GM21528 (cell line): ENCODE results near the gene HPCAL1.
"Not testable (repeated sequence)": the region's sequence is repeated elsewhere in the genome, so short reads cannot be mapped to it uniquely, and the experiment has no call there.

Experiments used
- ATAC-seq: cut with Tn5 transposase; IDR thresholded peaks from one replicate; pipeline ENCODE4 v1.9.1; 2021; ENCODE audit warnings: mild to moderate bottlenecking, moderate library complexity; ENCODE audit not compliant: unreplicated experiment, low FRiP score

Gene HPCAL1

DNA sequence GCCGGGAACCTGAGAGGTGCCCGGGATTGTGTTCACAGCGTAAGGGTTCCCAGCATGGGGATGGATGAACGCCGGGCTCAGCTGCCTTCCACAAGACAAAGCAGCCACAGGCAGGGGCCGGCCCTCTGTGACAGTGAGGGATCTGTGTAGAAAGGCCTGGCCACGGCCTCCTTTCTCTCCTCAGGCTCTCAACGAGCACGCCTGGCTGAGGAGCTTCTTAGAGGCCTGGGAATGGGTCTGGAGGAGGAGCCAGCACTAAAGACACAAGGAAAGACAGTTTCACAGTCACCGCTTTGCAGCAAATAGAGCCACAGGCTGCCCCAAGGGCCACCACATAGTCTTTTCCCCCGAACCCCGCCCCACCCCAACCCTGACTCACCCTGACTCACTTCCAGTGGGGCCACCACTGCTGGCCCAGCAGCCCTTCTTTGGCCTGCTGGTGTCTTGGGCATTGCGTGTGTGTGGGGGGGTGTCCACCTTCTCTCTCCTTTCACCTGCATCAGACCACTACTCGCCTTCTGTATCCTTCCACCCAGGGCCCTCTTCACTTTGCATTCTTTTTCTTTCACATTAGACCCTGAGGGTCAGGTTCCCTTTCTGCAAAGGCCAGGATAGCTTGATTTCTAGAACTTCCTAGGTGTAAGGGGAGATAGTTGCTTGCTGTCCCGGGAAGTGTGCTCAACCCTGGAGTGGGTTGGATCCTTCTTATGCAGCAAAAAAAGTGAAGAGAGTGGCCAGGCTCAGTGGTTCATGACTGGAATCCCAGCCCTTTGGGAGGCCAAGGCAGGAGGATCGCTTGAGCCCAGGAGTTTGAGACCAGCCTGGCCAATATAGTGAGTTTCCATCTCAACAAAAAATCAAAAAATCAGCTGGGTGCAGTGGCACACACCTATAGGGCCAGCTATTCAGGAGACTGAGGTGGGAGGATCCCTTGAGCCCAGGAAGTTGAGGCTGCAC lies 19.3 kb upstream of the HPCAL1 start:
- no peak for ATAC-seq

DNA sequence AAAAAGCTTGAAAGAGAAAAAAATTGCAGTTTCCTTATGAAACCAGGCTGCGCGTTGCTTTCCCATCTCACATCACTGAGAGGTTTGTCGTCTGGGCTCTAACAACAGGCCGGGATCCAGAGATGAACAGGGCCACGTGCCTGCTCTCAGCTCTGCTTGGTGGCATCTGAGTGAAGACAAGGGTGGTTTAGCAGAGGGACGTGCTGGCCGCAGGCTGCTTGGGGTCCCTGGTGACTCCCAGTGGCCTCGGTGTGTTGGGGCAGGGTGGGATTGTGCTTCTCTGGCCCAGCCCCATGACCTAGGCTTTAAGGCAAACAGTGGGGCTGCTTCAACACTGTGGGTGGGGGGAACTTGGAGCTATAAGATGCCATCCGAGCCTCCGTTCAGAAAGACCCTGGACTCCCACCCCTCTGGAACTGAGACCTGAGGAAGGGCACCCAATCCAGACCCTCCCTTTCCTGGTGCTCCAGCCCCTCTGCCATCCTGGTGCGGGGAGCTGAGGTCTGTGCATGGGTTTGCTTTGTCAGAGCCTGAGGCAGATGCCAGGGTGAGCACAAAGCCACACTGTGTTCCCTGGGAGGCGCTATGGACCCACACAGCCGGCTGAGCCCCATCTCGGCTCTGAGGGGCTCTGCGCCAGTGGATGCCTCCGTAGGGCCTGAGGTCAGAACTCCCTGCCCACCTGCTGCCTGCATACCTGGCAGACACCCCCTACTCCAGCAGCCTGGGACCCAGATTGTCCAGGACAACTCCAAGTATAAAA lies 18.4 kb upstream of the HPCAL1 start:
- ATAC-seq, result no peak

DNA sequence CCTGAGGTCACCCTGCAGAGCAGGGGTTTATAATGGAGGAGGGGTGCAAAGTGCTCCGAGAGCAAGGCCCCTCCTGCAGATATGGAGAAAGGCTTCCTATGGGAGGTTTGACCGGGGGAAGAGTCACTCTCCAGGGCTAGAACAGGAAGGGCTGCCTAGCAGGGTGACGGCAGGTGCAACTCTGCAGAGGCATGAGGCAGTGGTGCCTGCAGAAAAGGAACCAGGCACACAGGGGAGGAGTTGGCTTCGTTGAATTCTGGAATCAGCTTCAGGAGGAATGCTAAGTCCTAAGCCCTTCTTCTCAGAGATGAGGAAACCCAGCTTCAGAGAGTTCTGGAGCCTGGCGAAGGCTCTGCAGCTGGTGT lies 17.5 kb upstream of the HPCAL1 start:
- ATAC-seq, result no peak

DNA sequence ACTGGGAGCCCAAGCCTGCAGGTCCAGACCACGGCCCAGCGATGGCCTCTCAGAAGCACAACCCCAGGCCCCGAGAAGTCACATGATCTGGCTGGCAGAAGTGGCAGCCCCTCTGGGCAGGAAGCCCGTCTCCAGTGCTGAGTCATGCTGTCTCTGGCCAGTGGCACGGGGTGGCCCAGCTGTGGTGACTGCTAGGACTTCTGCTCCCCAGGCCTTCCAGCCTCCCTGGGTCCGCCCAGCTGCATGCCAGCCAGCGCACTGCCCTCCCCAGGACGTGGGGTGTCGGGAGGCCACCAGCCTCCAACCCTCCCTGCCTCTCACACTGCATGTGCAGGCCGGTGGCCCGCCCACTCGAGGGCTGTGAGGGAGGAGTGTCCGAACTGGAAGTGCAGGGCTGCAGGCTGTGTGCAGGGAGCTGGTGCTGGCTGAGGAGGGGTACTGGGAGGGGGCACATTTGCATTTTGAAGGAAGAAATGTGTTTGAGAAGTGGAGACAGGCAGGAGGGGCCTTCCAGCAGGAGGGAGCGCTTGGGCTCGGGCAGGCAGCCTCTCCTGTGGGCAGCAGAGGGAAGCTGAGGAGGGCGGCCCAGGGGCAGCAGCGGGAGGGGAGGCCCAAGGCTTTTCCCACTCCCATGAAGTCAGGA lies 17.0 kb upstream of the HPCAL1 start:
- no peak for ATAC-seq

DNA sequence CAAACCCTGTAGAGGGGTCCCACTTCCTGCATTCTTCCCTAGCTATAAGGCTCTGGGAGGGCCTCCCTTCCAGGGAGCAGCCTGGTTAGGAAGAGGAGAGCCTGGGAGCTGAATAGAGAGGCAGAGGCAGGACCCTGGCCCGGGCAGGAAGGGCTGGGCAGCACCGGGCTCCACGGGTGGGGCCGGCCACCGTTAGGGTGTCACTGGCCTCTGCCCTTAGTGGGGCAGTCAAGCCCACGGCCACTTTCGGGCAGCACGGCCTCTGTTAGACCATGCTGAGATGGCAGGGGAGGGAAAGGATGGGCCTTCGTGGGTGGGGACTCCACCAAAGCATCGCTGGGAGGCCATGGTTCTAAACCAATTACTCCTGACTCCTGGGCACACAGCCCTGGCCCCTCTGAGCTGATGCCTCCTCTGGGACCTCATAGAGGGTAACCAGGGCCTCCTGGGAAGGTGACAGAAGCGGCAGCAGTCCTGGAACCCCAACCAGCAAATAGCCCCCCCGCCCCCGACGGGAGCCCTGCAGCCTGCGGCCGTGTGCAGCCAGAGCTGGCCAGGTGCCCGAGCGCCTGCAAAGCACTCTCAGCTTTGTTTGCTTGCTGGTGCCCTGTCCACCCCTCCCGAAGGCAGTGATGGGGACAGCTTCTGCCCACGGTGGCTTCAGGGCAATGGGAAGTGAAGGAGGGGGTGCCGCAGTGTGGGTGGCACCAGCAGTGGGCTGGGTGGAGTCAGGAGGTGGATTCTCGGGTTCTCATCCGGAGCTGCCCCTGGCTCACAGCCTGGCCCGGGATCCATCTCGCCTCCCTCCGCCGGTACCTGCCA lies 16.3 kb upstream of the HPCAL1 start:
- ATAC-seq, result no peak

DNA sequence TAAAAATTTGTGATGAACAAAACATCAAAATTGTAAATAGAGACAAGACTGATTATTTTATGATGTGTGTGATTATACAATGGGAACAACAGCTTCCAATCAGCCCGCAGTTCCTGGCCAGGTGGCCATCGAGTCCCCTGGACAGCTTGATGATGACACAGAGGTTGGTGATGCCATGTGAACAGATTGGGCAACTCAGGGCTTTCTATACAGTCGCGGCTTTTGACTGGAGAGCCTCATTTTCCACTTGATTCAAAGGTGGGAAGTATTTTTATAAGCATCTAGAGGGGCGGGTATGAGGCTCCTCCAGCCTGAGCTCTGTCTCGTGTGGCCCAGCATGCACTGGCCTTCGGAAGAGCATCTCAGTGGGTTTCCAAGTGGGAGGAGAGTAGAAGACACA lies 14.9 kb upstream of the HPCAL1 start:
- no peak for ATAC-seq

DNA sequence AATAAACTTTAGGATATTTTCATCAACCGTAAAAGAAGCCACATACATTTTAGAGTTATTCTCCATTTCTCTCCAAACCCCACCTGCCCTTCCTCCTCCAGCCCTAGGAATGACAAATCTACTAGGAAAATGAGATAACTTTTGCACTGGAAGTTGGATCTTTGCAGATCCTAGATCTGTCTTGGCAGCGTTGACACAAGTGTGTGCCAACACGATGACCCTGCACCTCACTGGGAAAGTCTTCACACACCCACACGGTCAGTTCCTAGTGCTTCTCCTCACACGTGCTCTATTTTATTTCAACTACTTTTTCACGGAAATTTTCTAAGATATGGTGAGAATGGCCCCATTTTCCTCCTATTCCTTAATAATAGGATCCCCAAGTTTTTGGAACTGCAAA lies 14.1 kb upstream of the HPCAL1 start:
- ATAC-seq, result no peak

DNA sequence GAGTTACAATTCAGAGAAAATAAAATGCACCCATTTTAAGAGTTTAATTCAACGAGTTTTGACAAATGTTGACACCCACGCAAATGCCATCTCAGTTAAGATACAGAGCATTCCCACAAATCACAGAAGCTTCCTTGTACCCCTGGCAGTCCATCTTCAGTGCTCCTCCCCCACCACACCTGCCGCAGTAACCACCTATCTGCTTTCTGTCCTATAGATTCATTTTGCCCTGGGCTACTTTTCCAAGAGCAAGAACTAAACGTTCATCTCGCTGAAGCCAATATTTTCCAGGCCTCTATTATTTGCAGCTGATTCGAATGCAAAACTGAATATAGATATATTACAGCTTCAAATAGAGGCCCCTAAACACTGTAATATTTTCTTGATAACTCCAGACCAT lies 13.4 kb upstream of the HPCAL1 start:
- no peak for ATAC-seq

DNA sequence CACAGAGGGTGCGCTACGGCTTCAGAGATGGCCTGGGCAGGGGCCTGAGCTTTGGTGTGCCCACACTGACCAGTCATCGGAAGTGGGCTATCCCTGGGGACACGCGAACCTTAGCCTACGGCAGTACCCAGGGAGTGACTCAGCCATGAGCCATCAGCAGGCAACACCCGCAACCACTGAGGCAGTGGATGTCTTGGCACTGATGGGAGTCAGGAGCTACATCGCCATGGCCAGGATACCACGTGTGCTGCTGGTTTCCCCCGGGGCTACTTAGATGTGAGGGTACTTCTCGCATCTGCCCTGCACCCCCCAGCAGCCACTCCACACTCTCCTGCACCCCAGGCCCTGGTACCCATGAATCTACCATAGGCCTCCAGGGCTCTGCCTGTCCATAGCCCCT lies 12.8 kb upstream of the HPCAL1 start:
- no peak for ATAC-seq

DNA sequence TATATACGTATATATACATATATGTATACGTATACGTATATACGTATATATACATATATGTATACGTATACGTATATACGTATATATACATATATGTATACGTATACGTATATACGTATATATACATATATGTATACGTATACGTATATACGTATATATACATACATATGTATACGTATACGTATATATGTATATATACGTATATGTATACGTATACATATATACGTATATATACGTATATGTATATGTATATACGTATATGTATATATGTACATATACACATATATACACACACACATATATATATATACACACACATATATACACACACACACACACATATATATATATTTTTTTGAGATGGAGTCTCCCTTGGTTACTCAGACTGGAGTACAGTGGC lies 11.3 kb upstream of the HPCAL1 start:
- ATAC-seq, result not testable (repeated sequence)

DNA sequence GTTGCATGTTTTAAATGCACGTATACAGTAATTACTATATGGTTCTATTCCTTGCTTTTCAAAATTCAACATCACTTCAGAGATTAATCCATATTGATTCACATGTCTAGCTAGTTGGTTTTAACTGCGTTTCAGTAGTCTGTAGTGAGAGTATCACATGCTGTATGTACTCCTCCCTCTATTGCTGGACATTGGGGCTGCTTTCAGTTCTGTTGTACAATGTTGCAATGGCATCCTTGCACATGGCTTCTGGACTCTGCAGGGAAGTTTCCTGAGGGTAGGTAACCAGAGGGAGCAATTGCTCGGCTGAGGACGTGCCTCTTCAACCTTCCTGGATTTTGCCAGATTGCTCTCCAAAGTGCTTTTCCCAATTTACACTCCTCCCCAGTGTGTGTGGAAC lies 10.7 kb upstream of the HPCAL1 start:
- ATAC-seq, result no peak

DNA sequence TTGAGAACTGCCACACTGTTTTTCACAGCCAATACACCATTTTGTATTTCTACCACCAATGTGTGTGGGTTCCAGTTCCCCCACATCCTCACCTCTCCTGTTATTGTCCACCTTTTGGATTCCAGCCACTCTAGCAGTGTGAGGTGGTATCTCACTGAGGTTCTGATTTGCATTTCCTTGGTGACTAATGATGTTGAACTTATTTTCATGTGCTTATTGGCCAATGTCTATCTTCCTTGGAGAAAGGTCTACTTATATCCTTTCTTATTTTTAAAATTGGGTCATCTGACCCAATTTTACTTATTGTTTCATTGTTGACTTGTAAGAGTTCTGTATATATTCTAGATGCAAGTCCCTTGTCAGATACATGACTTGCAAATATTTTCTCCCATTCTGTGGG lies 9.1 kb upstream of the HPCAL1 start:
- ATAC-seq, result no peak

DNA sequence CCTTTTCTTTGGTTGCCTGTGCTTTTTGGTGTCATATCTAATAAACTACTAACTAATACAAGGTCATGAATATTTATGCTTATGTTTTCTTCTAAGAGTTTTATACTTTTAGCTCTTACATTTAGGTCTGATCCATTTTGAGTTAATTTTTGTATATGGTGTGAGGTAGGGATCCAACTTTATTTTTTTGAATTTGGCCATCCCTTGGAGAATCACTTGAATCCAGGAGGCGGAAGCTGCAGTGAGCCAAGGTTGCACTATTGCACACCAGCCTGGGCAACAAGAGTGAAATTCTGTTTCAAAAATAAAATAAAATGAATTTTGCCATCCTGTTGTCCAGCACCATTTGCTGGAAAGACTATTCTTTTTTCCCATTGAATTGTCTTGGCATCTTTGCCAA lies 8.6 kb upstream of the HPCAL1 start:
- no peak for ATAC-seq

DNA sequence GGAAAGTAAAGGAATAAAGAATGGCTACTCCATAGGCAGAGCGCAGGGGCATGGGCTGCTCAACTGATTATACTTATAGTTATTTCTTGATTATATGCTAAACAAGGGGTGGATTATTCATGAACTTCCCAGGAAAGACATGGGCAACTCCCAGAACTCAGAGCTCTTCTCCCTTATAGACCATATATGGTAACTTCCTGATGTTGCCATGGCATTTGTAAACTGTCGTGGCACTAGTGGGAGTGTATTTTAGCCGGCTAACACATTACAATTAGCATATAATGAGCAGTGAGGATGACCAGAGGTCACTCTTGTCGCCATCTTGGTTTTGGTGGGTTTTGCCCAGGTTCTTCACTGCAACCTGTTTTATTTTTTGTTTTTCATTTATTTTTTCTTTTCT lies 7.1 kb upstream of the HPCAL1 start:
- ATAC-seq, result not testable (repeated sequence)

DNA sequence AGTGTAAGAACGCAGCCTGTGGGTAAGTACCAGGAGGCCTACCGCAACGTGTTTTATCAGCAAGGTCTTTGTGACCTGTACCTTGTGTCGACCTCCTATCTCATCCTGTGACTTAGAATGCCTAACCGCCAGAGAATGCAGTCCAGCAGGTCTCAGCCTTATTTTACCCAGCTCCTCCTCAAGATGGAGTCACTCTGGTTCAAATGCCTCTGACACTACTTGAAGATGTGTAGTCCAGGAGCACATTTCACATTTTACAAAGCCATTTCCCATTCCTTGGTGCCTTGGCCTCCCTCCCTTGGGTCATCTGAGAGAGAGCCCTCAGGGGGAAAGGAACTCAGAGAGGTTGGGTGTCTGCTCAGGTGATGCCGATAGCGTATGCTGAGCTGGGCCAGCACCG lies 6.6 kb upstream of the HPCAL1 start:
- ATAC-seq, result no peak

DNA sequence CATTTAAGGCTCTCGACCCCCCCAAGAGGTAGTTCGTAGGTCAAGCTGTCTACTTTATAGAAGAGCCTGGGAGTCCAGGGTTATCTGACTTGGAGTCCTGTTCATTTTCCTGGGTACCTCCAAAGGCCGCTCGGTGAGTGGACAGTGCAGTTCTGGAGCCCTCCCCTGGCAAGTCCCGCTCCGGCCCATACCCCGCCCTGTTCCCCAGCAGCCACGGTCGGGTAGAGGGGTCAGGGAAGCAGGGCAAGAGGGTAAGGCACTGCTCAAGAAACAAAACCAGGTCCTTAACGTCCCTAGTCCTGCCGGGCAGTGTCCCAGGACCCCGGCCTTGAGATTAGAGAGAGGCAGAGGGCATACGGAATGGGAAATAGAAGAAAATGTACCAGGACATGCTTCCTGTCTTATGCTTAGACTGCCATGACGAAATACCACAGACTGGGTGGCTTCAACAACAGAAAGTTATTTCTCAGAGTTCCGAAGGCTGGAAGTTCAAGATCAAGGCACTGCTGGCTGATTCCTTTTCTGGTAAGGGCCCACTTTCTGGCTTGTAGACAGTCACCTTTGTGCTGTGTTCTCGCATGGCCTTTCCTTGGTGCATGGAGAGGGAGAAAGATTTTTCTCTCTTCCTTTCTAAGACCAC lies 5.4 kb upstream of the HPCAL1 start:
- no peak for ATAC-seq

DNA sequence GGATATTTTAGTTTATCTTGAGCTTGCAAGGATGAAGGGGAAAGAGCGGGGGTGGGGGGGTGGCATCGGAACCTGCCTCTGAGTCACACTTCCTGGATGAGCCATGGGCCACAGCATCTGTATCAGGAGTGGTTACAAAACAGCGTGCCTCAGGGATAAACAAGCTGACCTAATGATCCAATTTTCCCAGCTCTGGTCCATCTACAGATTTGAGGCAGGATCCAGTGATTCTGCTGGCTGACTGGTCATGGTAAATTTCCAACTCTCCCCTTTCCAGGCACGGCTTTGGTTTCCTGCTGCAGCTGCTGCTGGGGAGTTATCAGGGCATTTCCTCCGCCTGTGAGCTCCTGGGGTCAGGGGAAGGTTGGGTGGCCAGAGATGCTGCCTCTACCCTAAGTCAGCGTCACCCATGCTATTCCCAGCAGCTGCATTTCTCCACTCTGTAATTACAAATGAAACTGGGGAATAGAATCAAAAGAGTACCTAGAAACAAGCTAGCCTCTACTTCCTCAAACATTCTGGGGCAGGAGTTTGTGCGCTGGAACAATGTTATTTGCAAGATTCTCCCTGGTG lies 4.7 kb upstream of the HPCAL1 start:
- no peak for ATAC-seq

DNA sequence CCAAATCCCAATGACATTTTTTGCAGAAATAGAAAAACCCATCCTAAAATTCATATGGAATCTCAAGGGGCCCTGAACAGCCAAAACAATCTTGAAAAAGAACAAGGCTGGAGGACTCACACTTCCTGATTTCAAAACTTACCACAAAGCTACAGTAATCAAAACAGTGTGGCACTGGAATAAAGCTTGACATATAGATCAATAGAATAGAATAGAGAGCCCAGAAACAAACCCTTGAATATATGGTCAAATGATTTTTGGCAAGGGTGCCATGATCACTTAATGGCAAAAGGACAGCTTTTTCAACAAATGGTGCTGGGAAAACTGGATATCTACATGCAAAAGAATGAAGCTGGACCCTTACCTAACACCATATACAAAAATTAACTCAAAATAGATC lies 3.9 kb upstream of the HPCAL1 start:
- ATAC-seq, result not testable (repeated sequence)

DNA sequence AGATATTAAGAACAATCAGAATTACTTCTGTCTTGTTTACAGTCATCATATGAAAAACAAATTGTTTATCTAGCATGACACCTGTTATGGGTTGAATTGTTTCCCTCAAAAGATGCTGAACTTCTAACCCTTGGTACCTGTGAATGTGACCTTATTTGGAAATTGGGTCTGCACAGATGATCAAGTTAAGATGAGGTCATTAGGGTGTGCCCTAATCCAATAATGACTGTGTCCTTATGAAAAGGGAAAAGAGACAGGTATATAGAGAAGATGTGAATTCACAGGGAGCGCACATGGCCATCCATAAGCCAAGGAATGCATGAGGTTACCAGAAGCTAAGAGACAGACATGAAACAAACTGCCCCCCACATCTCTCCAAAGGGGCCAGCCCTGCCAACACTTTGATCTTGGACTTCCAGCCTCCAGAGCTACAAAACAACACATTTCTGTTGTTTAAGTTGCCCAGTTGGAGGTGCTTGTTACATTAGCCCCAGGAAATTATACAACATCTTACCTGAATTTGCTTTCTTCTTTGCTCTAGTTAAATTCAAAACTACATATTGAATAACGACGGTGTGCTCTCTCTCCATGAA lies 2.3 kb upstream of the HPCAL1 start:
- ATAC-seq, result no peak
